Hippocampal formation (tissue), 2 donors: ENCODE results near the gene WNT9A.

Experiments
- DNase-seq, 2 donors: peaks; one replicate each; lab custom pipeline; 2025; lab: John Stamatoyannopoulos, UW

Gene WNT9A

DNA sequence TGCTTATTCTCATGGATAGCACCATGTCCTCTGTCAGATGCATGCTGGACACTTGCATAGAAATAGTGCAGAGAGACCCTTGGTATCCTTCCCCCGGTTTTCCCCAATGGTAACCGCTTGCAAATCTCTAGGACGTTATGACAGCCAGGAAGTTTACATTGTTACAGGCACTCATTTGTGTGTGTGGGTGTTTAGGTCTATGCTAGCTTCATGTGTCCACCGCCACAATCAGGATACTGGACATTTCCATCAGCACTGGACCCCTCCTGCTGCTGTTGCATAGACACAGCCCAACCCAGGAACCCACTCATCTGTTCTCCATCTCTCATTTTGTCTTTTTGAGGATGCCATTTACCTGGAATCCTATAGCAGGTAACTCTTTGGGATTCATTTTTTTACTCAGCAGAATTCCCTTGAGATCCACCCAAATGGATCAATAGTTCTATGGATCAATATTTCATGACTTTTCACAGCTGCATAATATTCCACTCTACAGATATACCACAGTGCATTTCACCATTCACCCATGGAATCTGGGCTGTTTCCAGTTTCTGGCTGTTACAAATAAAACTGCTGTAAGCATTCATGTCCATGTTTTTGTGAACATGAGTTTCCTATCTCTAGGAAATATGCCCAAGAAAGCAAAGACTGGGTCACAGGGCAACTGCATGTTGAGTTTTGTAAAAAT lies 6.6 kb upstream of the WNT9A start:
- DNase-seq = no peak

DNA sequence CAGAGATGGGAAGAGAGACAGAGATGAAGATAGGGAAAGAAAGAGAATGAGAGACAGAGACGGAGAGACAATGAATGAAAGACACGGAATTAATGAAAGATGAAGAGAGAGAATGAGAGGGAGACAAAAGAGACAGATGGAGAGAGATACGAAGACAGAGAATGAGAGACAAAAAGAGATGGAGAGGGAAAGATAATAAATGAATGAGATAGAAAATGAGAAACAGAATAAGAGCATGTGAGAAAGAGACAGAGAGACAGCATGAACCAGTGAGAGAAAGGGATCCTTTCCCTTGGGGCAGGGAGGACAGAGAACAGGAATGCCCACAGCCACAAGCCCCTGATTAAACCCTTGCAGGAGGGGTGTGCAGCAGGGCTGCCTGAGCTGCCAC lies 5.3 kb upstream of the WNT9A start:
- DNase-seq = no peak

DNA sequence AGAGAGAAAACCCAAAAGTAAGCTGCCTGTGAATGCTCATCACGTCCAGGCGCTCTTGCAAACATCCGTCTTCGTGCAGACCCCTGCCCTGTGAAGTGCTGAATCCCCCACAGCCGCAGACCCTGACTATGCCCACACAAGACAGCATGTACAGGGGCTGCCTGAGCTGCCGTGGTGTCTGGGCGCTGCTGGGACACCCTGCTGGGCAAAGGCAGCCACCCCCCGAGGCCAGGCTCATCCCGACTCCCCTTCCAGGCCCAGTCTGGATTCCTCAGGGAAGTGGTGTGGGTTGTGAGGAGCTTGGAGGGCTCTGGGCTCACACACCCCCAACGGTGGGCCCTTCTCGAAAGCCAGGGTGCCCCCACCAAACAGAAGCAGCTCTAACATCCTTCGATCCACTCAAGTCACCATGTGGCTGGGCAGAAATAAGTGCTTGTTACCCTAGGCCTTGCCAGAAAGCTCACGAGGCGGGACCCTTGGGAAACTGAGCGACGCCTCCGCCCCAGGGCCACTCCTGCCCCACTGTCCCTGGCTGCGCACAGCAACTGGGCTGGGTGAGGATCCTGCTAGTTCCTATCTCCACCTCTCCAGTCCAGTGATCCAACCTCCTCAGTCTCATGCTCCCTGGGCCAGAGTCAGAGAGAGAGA lies 4.8 kb upstream of the WNT9A start:
- no peak for DNase-seq

DNA sequence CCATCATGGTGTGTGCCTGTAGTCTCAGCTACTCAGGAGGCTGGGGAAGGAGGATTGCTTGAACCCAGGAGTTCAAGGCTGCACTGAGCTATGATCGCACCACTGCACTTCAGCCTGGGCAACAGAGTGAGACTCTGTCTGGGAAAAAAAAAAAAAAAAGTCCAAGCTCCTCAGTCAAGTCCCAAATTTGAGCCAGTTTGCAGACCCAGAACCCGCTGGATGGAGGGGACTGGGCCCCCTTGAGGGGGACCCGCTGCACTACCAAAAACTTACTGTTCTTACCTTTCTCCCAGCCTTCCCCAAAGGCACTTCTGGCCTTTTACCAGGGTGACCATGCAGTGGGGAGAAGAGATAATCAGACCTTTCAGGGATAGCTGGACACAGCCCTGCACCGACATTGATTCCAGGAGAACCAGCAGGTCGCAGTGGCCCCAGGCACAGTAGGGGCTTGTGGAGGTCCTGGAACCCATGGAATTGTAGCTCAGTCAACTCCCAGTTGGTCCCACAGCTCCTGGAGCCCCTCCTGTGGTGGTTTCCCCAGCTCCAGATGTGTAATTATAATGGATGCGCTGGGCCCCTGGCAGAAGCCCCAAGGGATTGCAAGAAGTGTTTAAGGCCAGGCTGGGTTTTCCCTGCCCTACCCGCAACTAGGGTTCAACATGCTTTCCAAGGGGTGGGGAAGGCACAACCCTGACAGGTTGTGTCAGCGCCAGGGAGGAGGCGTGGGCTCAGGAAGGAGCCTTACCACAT lies 4.1 kb upstream of the WNT9A start:
- no peak for DNase-seq

DNA sequence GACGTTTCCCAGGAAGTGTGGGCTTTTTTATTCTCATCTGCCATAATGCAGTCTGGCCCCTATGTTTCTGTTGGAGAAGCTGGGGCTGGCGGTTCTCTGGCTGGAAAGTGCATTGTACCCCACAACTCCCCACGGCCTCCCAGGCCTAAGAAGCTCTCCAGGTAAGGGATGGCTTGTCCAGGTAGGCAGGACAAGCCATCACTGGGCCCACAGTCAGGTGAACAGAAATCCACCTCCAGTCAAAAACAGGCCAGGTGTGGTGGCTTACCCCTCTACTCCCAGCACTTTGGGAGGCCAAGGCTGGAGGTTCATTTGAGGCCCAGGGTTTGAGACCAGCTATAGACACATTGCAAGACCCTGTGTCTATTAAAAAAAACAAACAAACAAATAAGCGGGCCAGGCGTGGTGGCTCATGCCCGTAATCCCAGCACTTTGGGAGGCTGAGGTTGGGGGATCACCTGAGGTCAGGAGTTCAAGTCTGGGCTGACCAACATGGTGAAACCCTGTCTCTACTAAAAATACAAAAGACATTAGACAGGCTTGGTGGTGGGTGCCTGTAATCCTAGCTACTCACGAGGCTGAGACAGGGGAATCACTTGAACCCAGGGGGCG lies 3.1 kb upstream of the WNT9A start:
- DNase-seq = no peak

DNA sequence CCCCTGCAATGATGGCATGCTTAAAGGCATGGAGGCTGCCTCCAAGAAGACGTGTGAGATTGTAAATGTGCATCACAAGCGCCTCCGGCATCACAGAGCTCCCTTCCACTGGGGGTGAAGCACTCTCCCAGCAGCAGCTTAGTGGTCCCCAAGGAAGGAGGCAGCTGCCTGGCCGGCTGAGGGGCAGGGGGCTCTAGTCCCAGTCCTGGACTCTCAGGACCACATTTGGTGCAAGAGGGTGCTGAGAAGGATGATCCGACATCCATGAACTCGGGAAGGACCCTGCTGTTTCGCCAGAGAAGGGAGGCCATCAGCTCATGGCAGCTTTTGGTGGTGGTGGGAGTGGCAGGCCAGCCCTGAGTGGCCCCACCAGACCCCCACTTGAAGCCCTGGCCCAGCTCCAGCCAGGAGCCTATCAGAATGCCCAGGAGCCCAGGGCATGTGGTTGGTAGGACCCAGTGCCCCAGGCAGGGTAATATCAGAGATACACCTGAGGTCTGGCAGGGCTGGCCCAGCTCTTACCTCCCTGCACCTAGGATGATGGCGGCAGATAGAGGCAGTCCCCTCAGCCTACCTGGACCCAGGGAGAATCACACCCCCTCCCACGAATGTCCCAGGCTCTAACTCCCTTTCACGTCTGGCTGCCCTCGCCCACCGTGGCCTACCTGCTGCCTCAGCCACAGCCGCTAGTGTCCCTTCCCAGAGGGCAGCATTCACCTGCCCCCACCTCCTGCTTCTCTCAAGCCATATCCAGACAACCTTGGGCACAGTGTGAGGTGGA lies 2.4 kb upstream of the WNT9A start:
- DNase-seq = no peak

DNA sequence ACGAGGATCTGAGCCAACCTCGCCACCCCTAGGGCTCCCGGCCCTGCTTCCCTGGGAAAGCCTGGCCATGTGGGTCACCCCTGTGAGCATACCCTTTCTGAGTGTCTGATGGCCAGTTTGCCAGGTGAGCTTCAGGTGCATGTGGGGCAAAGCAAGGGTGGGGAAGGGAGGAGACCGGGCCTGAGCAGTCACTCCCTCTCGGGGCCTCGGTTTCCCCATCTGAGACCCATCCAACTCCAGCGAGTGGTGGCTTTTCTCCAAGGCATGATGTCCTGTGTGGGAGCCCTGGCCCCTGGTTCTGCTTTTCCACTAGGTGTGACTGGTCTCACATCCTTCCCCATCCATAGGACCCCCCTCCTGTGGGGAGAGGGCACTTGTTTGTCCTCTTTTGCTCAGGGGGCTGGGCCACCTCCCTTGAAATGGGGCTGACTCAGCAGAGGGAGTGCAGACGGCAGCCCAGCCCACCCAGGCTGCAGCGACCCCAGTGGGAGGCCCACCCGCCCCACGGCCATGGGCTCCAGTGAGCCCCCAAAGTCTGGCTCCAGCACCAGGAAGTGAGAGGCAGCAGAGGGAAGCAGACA lies 1.7 kb upstream of the WNT9A start:
- no peak for DNase-seq

DNA sequence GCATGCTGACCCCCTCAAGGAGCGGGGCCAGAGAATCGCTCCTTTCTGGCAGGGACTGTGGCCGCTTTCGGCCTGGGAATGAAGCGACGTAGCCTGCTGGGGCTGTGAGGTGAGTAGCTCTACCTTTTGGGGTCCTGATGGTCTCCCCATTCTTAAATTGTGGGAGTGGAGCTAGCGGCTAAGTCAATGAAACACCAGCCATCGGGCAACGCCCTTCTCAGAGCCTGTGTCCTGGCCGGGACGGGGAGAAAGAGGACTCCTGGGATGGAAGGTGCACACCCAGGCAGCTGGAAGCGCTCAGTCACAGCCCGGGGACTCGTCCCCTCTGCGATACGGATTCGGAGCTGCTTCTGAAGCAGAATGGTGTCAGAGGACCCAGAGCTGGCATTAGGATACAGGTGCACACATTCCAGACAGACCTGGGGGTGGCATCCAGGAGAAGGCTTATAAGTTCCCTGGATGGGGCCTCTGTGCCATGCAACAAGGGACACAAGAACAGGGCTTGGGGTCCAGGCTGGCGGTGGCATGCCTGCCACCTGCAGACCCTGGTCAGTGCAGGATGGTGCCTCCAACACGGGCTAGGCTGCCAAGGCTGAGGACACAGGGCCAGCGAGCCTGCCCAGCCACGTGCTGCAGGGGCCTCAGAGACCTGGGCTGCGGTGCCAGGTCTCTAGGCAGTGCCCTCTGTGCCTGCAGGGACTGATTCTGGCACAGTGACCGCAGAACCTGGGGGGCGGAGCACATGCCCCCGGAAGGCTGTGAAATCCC lies 945 bp upstream of the WNT9A start:
- DNase-seq = no peak

DNA sequence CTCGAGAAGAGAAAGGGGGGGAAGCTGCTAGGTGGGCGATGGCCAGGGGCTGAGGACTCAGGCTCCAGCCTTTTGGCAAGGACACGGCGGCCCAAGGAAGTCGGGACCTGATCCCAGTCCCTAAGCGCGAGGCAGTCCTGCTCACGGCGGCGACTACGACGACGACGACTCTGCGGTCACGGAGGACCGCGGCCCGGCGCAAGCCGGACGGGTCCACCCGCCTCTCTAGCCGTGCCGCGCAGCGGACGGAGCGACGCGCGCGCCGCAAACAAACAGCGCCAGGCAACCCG lies 401 bp downstream of the WNT9A start:
- DNase-seq = no peak

DNA sequence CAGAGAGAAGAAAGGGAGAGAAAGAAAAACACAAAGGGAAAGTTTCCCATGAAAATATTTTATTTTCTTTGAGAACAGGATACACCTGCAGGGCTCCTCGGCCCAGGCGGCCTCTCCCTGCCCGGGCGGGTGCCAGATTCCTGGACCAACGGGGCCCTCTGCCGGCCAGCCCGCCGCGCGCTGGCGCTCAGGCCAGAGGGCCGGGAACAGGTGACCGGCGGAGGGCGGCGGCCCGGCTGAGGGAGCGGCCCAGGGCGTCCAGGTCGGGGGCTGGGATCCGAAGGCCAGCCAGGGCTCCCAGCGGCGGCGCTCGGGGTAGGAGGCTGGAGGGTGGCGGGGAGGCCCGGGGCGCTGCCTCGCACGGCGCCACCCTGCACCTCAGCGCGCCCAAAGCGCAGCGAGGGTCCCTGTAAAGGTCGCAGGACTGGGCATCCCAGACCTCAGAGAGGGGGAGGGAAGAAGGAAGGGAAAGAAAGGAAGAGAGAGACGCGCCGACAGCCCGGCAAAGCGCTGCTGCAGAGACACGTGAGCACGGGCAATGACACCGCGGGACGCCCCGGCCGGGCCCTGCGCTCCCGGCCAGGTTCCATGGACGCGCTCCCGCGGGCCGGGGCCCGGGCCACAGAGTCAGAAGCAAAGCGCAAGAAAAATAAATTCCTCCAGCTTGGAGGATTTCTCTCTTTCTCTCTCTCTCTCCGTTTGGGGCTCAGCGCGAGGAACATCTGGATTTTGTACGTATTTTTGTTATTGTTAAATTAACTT lies 927 bp downstream of the WNT9A start:
- DNase-seq = peak; percentile 29 to 59

DNA sequence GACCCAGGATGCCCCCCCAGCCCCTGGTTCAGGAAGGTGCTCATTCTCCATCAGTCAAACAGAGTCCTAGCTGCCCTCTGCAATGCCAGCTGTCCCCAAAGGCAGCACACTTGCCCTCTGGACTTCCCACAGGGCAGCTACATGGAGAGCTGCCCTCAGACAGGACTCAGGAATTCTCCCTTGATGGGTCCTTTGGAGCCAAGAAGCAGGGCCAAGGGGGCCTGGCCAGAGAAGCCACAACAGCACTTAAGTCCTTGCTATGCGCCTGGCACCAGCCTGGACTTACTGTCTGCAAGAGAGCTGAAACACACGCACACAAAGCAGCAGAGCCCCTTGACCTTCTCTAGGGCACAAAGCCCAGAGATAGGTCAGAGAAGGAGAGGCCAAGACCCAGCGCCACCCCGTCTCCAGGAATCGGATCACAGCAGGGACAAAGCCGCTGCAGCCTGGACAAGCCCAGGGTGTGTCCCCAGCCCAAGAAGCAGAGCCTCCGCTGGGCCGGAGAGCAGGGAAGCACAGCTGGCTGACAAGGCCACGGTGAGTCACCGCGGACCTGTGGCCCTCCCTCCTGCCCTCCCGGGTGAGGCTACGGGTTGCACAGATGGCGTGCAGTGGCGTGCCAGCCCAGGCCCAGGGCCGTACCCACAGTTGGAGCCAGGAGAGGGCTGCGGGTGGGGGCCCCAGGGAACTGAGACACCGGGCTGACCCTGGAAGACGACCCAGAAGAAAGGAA lies 1.7 kb downstream of the WNT9A start:
- no peak for DNase-seq

DNA sequence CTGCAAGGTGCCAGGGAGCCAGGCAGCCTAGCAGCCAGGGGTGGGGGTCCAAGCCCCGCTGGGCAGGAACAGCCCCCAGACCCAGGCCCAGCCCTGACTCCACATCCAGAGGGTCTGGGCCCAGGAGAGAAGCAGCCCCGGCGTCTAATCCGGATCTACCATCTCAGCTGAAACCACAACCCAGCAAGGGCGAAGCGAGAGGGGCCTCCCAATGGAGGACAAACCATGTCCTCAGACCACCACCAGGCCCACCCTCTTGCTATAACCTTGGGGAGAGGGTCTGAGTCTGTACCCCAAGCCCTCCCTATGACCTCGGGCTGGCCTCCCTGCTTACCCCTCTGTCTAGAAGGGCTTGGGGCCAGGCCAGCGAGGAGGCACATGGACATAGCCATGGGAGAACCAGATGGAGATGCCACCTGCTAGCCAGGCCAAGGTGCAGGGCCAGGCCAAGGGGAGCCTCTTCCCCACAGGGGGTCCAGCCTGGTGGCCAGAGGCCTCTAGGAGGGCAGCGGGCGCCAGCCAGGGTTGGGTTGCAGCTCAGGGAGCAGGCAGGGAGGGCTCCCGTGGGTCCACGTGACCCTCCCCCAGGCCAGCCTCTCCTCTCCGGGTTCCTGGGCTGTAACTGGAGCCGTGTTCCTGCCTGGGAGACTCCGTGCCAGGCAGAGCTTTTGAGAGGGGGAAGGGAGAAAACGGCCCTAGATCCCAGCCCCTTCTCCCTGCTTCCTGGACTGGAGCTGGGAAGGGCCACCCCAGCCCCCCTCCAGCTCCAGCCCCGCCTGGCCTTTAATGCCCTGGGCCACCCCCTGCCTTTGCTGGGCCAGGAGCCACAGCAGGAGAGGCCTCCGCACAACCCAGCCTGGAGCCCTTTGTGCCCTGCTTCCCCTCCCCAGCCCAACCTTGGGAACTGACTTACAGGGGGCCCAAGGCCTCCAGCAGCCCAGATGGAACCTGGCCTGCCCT lies 2.5 kb downstream of the WNT9A start:
- DNase-seq = no peak

DNA sequence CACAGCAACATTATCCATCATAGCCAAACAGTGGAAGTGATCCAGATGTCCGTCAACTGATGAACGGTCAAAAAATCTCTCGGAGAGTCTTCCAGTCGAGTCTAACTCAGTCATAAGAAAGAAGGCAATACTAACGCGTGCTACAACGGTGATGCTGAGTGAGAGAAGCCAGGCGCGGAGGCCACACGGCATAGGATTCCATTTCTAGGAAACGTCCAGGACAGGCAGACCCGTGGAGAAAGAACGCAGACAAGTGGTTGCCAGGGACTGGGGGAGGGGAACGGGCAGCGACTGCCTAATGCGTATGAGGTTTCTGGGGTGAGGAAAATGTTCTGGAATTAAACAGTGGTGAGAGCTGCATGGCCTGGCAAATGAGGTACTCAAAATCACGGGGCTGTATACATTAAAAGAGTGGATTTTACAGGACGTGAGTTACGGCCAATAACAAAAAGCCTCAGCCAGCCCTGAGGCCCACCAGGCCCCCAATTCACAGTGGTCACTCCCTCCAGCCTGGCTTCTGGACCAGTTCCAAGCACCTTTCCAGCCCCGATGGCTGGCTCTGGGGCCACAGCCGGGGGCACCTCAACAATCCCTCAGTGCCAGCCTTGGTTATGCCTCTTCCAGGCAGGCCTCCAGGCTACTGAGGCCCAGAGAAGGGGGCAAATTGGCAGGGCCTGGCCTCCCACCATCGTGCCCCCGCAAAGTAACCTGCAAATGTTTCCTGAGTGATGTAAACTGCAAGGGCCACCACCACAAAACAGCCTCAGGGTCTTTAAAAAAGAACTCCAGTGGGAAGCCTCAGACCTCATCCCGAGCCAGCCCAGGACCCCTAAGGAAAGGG lies 3.4 kb downstream of the WNT9A start:
- DNase-seq = no peak

DNA sequence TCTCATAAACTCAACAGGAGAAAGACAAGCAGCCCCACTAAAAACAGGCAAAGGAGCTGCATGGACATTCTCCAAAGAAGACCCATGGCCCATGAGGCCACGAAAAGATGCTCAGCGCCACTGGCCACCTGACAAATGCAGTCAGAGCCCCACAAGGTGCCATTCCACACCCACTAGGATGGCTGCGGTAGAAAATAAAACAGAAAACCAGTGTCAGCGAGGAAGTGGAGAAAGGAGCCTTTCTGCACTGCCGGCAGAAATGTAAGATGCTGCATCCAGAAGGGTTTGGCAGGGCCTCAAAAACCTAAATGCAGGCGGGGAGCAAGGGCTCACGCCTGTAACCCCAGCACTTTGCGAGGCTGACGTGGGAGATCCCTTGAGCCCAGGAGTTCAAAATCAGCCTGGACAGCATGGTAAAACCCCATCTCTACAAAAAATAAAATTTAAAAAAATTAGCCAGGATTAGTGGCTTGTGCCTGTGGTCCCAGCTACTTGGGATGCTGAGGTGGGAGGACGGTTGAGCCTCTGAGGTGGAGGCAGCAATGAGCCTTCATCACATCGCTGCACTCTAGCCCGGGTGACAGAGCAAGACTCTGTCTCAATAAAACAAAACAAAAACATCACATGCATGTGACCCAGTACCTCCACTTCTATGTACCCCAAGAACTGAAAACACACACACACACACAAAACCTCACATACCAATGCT lies 4.2 kb downstream of the WNT9A start:
- DNase-seq = no peak

DNA sequence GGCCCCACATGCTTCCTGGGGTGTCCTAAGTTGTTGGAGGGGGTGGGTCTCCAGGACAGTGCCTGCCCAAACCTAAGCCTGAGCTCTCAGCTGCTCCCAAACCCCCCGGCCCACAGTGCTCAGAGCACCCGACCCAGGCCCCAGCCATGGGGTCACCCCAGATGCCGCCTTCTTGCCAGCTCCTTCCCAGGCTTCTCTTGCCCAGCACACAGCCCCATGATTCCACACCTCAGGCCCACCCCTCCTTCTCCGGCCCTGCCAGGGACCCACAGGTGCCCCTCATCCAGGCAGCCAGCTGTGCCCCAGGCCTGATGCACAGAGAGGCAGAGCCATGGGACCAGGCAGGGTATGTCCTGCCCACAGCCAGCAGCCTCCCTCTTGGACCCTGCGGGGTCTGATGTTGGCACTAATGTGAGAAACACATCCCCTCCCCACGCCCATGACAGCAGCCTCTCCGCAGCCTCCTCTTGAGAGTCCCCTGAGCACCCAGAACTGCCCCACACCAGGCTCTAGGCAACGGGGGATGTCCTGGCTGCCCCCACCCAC lies 4.9 kb downstream of the WNT9A start:
- no peak for DNase-seq

DNA sequence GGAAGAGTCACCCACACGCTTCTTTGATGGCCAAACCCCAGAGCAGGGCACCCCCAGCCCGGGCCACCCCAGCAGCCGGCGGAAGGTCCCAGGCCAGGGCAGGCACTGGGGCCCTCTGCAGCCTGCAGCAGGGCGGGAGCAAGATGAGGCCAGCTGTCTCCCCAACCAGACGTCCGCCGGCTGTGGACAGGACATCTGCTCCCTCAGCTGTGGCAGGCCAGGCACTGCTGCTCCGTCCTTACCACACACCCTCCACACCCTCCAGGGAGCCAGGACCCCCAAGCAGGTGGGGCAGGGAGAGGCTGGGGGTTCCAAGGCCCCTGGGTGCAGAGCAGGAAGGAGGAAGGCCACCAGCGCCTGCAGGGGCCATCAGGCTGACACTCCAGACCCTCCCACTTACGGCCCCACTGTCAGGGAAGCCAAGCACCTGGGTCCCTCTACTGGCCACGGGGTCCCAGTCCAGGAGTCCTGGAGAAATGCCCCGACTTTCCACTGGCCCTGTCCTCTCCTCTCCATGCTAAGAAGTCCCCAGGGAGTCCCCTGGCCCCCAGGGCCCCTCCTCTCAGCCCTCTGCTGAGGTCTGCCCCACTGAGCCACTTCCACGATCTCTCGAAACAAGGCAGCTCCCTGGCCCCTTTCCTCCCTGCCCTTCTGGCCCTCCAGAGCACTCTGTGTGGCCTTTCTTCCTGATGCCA lies 5.6 kb downstream of the WNT9A start:
- no peak for DNase-seq
